ENCODE data around the gene CFAP53.
"Not testable (repeated sequence)": the region's sequence is repeated elsewhere in the genome, so short reads cannot be mapped to it uniquely, and the experiment has no call there.

Gene CFAP53

DNA sequence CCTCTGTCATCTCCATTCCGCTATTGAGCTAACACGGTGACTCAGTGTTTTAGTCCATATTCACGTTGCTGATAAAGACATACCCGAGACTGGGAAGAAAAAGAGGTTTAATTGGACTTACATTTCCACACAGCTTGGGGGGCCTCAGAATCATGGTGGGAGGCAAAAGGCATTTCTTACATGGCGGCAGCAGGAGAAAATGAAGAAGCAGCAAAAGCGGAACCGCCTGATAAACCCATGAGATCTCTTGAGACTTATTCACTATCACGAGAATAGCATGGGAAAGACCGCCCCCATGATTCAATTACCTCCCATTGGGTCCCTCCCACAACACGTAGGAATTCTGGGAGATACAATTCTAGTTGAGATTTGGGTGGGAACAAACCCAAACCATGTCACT lies 43.8 kb upstream of the CFAP53 start:
- TF ChIP-seq, protein P1, sequence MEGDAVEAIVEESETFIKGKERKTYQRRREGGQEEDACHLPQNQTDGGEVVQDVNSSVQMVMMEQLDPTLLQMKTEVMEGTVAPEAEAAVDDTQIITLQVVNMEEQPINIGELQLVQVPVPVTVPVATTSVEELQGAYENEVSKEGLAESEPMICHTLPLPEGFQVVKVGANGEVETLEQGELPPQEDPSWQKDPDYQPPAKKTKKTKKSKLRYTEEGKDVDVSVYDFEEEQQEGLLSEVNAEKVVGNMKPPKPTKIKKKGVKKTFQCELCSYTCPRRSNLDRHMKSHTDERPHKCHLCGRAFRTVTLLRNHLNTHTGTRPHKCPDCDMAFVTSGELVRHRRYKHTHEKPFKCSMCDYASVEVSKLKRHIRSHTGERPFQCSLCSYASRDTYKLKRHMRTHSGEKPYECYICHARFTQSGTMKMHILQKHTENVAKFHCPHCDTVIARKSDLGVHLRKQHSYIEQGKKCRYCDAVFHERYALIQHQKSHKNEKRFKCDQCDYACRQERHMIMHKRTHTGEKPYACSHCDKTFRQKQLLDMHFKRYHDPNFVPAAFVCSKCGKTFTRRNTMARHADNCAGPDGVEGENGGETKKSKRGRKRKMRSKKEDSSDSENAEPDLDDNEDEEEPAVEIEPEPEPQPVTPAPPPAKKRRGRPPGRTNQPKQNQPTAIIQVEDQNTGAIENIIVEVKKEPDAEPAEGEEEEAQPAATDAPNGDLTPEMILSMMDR (IDR thresholded peaks at IDR 0.05; ENCODE audit: borderline replicate concordance, insufficient read depth, low read depth, low read length) = no peak
- H3K4me3 ChIP-seq (ENCODE audit: low read depth, low read length) = no peak overlapping the region

DNA sequence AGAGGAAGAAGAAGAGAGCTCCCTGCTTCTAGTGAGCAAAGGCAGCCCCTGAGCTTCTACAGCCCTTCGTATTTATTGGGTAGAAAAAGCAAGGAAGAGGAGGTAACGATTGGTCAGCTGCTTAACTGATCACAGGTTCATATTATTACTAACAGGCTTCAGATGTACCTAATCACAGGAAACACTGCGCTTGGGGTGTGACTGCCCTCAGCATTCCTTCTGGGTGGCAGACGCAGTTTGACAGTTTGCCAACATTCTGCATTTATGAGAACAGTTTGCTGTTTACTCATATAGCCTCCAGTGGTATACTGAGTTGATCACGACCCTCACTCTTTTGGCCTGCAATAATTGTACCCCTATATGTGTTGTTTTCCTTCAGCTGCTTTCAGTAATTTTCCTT lies 42.6 kb upstream of the CFAP53 start:
- H3K4me3 ChIP-seq (ENCODE audit: low read depth, low read length) = not testable (repeated sequence)

DNA sequence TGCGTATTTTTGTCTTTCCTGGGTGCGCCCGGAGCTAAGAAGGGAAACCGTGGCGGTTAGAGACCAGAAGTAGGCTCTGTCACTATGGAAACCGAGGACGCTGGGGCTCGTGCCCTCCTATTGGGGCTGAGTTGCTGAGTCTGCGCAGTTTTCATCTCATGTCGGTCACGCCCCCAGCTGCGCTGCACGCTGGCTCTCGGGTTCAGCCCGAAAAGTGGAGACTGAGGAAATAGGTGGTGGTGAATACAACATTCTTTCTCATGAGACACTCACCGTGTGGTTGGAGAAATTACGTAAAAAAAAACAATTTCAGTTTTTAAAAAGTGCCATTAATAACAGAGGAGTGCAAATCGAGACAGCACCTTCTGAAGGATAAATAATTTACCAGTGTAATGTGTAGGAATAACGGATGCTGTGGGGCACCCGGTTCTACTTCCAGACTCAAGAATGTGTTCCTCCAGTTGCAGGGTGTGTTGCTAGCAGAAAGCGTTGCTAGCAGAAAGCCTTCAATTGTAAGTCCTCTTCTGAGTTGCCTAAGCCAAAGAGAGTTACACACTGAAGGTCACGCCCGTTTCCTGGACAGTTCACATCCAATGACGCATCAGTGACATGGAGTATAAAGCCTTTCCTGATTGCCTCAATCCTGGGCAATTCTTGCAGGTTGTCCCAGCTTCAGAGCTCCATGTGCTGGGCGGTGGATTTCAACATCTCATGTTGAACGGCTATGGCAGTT lies 41.6 kb upstream of the CFAP53 start:
- TF ChIP-seq, protein P1 (IDR thresholded peaks at IDR 0.05; ENCODE audit: borderline replicate concordance, insufficient read depth, low read depth, low read length) = no peak
- H3K4me3 ChIP-seq (ENCODE audit: low read depth, low read length) = peak overlapping the region; percentile 32

GRCh38 chr18:50307400-50307737 lies 41.1 kb upstream of the CFAP53 start:
- TF ChIP-seq, protein P1 (IDR thresholded peaks at IDR 0.05; ENCODE audit: borderline replicate concordance, insufficient read depth, low read depth, low read length) = no peak
- H3K4me3 ChIP-seq (ENCODE audit: low read depth, low read length) = peak overlapping the region; percentile 12

DNA sequence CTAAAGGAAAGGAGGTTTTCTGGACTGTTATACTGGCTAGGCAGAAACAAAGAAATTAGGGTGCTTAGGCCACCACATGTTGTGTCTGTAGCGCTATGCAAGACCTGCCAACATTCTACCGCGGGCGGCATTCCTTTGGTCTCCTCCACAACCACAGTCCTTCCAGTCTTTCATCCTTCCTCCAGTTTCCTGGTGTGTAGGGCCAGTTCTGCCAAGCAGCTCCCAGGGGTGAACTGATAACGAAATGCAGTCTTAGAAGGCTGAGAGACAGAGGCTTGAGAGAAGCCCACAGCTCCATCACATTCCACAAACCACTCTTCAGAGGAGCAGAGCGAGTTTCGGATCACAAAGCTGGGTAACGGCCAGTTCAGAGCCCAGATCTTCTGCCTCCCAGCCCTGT lies 40.6 kb upstream of the CFAP53 start:
- H3K4me3 ChIP-seq (ENCODE audit: low read depth, low read length) = no peak overlapping the region
- TF ChIP-seq, protein P1 (IDR thresholded peaks at IDR 0.05; ENCODE audit: borderline replicate concordance, insufficient read depth, low read depth, low read length) = no peak

GRCh38 chr18:50301074-50301473 lies 34.8 kb upstream of the CFAP53 start:
- TF ChIP-seq, protein P1 (IDR thresholded peaks at IDR 0.05; ENCODE audit: borderline replicate concordance, insufficient read depth, low read depth, low read length) = no peak
- H3K4me3 ChIP-seq (ENCODE audit: low read depth, low read length) = no peak overlapping the region

DNA sequence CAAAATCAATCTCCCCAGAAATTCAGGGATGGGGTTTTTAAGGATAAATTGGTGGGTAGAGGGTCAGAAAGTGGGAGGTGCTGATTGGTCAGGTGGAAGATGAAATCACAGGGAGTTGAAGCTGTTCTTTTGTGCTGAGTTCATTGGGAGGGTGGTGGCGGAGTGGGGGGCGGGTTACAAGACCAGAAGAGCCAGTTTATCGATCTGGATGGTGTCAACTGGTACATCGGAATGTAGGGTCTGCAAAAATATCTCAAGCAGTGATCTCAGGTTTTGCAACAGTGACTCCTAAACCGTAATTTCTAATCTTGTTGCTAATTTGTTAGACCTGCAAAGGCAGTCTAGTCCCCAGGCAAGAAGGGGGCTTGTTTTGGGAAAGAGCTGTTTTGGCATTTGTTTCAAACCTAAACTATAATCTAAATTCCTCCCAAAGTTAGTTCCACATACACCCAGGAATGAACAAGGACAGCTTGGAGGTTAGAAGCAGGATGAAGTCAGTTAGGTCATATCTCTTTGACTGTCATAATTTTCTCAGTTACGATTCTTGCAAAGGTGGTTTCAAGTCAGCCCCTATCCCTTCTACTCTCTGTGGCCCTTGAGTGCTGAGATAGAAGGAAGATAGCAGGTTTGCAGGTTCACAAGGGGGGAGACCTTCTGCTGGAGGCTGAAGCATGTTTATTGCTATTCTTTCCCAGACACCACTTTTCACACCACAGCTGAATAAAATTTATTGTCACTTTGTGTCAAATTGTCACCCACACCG lies 33.5 kb upstream of the CFAP53 start:
- H3K4me3 ChIP-seq (ENCODE audit: low read depth, low read length) = no peak overlapping the region
- TF ChIP-seq, protein P1 (IDR thresholded peaks at IDR 0.05; ENCODE audit: borderline replicate concordance, insufficient read depth, low read depth, low read length) = no peak
